ENCODE results near the gene NOL4L.

NOL4L gene

GRCh38 chr20:32626859-32627636 lies 41.9 kb upstream of the NOL4L start:
- Histone ChIP-seq H3K9me2 (replicated peaks; ENCODE audit: insufficient read depth, low read length) (no peaks in the 10 kb centered on the region), H3K27ac (ENCODE audit: low read depth, low read length) (no peak overlapping the region), H3F3A (ENCODE audit: insufficient read depth) (no peaks in the 10 kb centered on the region), H3K4me3 (ENCODE audit: insufficient read depth, low read length, poor library complexity, severe bottlenecking) (no peak overlapping the region), H3K36me3 (ENCODE audit: low read length) (no peaks in the 10 kb centered on the region), H3K9me3 (ENCODE audit: insufficient read depth, low read length) (no peaks in the 10 kb centered on the region), H3K79me2 (ENCODE audit: insufficient read depth, low read length) (no peaks in the 10 kb centered on the region), H3K27me3 (ENCODE audit: low read length) (no peaks in the 10 kb centered on the region), H2AFZ (ENCODE audit: low read depth, low read length, severe bottlenecking) (no peak overlapping the region), H3K4me2 (ENCODE audit: low read depth, low read length, poor library complexity, severe bottlenecking) (no peak overlapping the region), H4K20me1 (ENCODE audit: low read depth, low read length) (no peaks in the 10 kb centered on the region), H3K9ac (ENCODE audit: low read length) (no peak overlapping the region)
- TF ChIP-seq CTCF (IDR thresholded peaks at IDR 0.05; ENCODE audit: insufficient read depth, low read length, poor library complexity, severe bottlenecking) (no peak), EZH2phosphoT487 (conservative IDR thresholded peaks at IDR 0.05; ENCODE audit: low read length) (no peak)

GRCh38 chr20:32626407-32626806 lies 41.3 kb upstream of the NOL4L start:
- TF ChIP-seq CTCF (IDR thresholded peaks at IDR 0.05; ENCODE audit: insufficient read depth, low read length, poor library complexity, severe bottlenecking) (no peak), EZH2phosphoT487 (conservative IDR thresholded peaks at IDR 0.05; ENCODE audit: low read length) (no peak)
- Histone ChIP-seq H3K9me3 (ENCODE audit: insufficient read depth, low read length) (no peaks in the 10 kb centered on the region), H3K9ac (ENCODE audit: low read length) (no peak overlapping the region), H2AFZ (ENCODE audit: low read depth, low read length, severe bottlenecking) (no peak overlapping the region), H3K9me2 (replicated peaks; ENCODE audit: insufficient read depth, low read length) (no peaks in the 10 kb centered on the region), H3K79me2 (ENCODE audit: insufficient read depth, low read length) (no peaks in the 10 kb centered on the region), H3K36me3 (ENCODE audit: low read length) (no peaks in the 10 kb centered on the region), H3K27me3 (ENCODE audit: low read length) (no peaks in the 10 kb centered on the region), H3K4me2 (ENCODE audit: low read depth, low read length, poor library complexity, severe bottlenecking) (no peak overlapping the region), H3K27ac (ENCODE audit: low read depth, low read length) (no peak overlapping the region), H3F3A (ENCODE audit: insufficient read depth) (peaks cover 2% of the 10 kb centered on the region; the same call in 1 of the 2 replicates), H4K20me1 (ENCODE audit: low read depth, low read length) (no peaks in the 10 kb centered on the region), H3K4me3 (ENCODE audit: insufficient read depth, low read length, poor library complexity, severe bottlenecking) (no peak overlapping the region)

GRCh38 chr20:32625996-32626395 lies 40.9 kb upstream of the NOL4L start:
- Histone ChIP-seq H3K4me2 (ENCODE audit: low read depth, low read length, poor library complexity, severe bottlenecking) (no peak overlapping the region), H3K9me2 (replicated peaks; ENCODE audit: insufficient read depth, low read length) (no peaks in the 10 kb centered on the region)

More at GRCh38 chr20:32625996-32626395, 40.9 kb upstream of the NOL4L start:
- Histone ChIP-seq H3K9ac (ENCODE audit: low read length) (no peak overlapping the region), H3K36me3 (ENCODE audit: low read length) (no peaks in the 10 kb centered on the region), H3K79me2 (ENCODE audit: insufficient read depth, low read length) (no peaks in the 10 kb centered on the region), H3K27me3 (ENCODE audit: low read length) (no peaks in the 10 kb centered on the region), H3K27ac (ENCODE audit: low read depth, low read length) (no peak overlapping the region), H4K20me1 (ENCODE audit: low read depth, low read length) (no peaks in the 10 kb centered on the region), H3K9me3 (ENCODE audit: insufficient read depth, low read length) (no peaks in the 10 kb centered on the region), H3K4me3 (ENCODE audit: insufficient read depth, low read length, poor library complexity, severe bottlenecking) (no peak overlapping the region), H2AFZ (ENCODE audit: low read depth, low read length, severe bottlenecking) (no peak overlapping the region), H3F3A (ENCODE audit: insufficient read depth) (peaks cover 3% of the 10 kb centered on the region; the same call in 1 of the 2 replicates)
- TF ChIP-seq EZH2phosphoT487 (conservative IDR thresholded peaks at IDR 0.05; ENCODE audit: low read length) (no peak), CTCF (IDR thresholded peaks at IDR 0.05; ENCODE audit: insufficient read depth, low read length, poor library complexity, severe bottlenecking) (no peak)
